Neuron (in vitro differentiated cells): Measurements from ENCODE around the gene PLEKHJ1.

Experiments used
- H2AFZ ChIP-seq: one replicate; pipeline ENCODE4 v1.6.1; 2013; ENCODE audit warnings: low read depth, mild to moderate bottlenecking, inconsistent platforms, low read length, moderate library complexity
- H3K27me3 ChIP-seq: one replicate; pipeline ENCODE4 v1.6.1; 2013; ENCODE audit warnings: low read length; ENCODE audit not compliant: insufficient read depth
- H3K36me3 ChIP-seq: one replicate; pipeline ENCODE4 v1.6.1; 2013; ENCODE audit warnings: low read length; ENCODE audit not compliant: insufficient read depth
- H3K4me1 ChIP-seq: one replicate; pipeline ENCODE4 v1.6.1; 2013; ENCODE audit warnings: low read length; ENCODE audit not compliant: insufficient read depth
- H3K4me3 ChIP-seq: 2 replicates; pipeline ENCODE4 v1.5.1; 2013; ENCODE audit warnings: mild to moderate bottlenecking, low read length, moderate library complexity
- H3K9me3 ChIP-seq: one replicate; pipeline ENCODE4 v1.6.1; 2013; ENCODE audit warnings: low read length

Gene PLEKHJ1

GRCh38 chr19:2223391-2223790, 12.7 kb downstream of the PLEKHJ1 start:
- Histone ChIP-seq H3K36me3 (peaks cover 70% of the 10 kb centered on the region), H3K4me1 (no peaks in the 10 kb centered on the region), H3K4me3 (no peak overlapping the region), H2AFZ (no peak overlapping the region), H3K9me3 (no peaks in the 10 kb centered on the region), H3K27me3 (no peaks in the 10 kb centered on the region)

GRCh38 chr19:2221918-2222317, 14.2 kb downstream of the PLEKHJ1 start:
- H2AFZ ChIP-seq: no peak overlapping the region
- no peak overlapping the region for H3K4me3 ChIP-seq
- no peaks in the 10 kb centered on the region for H3K27me3 ChIP-seq
- no peaks in the 10 kb centered on the region for H3K9me3 ChIP-seq
- H3K4me1 ChIP-seq: no peaks in the 10 kb centered on the region
- peaks cover 72% of the 10 kb centered on the region for H3K36me3 ChIP-seq

- Histone ChIP-seq H3K4me1 (no peaks in the 10 kb centered on the region), H2AFZ (no peak overlapping the region), H3K9me3 (no peaks in the 10 kb centered on the region), H3K27me3 (no peaks in the 10 kb centered on the region), H3K4me3 (no peak overlapping the region), H3K36me3 (peaks cover 72% of the 10 kb centered on the region)
Observed at GRCh38 chr19:2221250-2221831, 14.8 kb downstream of the PLEKHJ1 start.

- Histone ChIP-seq H3K27me3 (no peaks in the 10 kb centered on the region), H3K4me3 (no peak overlapping the region), H2AFZ (no peak overlapping the region), H3K9me3 (no peaks in the 10 kb centered on the region), H3K4me1 (no peaks in the 10 kb centered on the region), H3K36me3 (peaks cover 72% of the 10 kb centered on the region)
Observed at GRCh38 chr19:2219726-2220125, 16.4 kb downstream of the PLEKHJ1 start.

DNA sequence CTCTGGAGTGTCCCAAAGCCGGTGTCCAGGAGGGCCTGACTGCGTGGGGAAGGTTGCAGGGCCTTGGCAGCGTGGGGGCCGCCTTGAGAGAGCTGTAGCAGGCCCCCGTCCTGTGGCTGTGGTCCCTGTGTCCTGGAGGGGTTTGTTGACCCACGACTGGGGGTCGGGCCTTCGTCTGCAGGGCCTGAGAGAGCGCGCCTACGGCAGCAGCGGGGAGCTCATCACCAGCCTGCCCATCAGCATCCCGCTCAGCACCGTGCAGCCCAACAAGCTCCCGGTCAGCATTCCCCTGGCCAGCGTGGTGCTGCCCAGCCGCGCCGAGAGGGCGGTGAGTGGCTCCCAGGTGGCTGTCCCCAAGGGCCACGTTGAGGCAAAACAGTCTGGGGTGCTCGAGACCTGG, 18.5 kb downstream of the PLEKHJ1 start:
- Histone ChIP-seq H3K9me3 (no peaks in the 10 kb centered on the region), H3K36me3 (peaks cover 81% of the 10 kb centered on the region), H3K4me1 (no peaks in the 10 kb centered on the region), H3K27me3 (no peaks in the 10 kb centered on the region), H3K4me3 (no peak overlapping the region), H2AFZ (no peak overlapping the region)

GRCh38 chr19:2216361-2217225, 19.5 kb downstream of the PLEKHJ1 start:
- H3K4me3 ChIP-seq: no peak overlapping the region
- H3K9me3 ChIP-seq: no peaks in the 10 kb centered on the region
- no peak overlapping the region for H2AFZ ChIP-seq
- H3K27me3 ChIP-seq: no peaks in the 10 kb centered on the region
- no peaks in the 10 kb centered on the region for H3K4me1 ChIP-seq
- H3K36me3 ChIP-seq: peaks cover 82% of the 10 kb centered on the region

- Histone ChIP-seq H3K4me1 (no peaks in the 10 kb centered on the region), H3K36me3 (peaks cover 84% of the 10 kb centered on the region), H2AFZ (no peak overlapping the region), H3K9me3 (no peaks in the 10 kb centered on the region), H3K27me3 (no peaks in the 10 kb centered on the region), H3K4me3 (no peak overlapping the region)
Observed at GRCh38 chr19:2215281-2215751, 20.8 kb downstream of the PLEKHJ1 start.

DNA sequence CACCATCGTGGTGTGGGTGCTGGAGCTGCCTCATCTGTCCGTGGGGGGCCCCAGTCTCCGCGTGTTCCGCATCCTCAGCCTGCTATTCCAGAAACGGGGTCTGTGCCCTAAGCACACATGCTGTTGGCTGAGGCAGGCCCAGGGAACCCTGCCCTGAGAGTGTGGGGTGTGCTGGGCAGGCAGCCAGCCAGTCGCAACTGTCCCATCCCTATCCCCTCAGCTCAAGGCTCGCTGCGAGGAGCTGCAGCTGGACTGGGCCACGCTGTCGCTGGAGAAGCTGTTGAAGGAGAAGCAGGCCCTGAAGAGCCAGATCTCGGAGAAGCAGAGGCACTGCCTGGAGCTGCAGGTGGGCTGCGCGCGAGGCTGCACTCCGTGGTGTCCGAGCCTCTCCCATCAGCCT, 21.9 kb downstream of the PLEKHJ1 start:
- Histone ChIP-seq H3K36me3 (peaks cover 84% of the 10 kb centered on the region), H3K4me3 (no peak overlapping the region), H2AFZ (no peak overlapping the region), H3K9me3 (no peaks in the 10 kb centered on the region), H3K4me1 (no peaks in the 10 kb centered on the region), H3K27me3 (no peaks in the 10 kb centered on the region)

DNA sequence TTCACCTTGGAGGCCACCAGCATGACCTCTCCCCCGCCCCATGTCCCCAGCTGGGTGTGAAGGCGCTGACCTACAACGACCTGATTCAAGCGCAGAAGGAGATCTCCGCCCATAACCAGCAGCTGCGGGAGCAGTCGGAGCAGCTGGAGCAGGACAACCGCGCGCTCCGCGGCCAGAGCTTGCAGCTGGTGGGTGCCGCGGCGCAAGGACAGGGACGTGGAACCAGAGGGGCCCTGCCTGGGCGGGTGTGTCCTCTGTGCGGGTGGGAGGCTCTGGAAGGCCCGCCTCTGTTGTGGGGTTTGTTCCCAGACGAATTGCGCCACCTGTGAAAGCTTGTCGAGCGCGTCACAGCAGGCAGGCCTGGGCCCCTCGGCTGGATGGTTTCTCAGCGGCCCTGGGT, 22.3 kb downstream of the PLEKHJ1 start:
- Histone ChIP-seq H3K4me1 (no peaks in the 10 kb centered on the region), H3K27me3 (no peaks in the 10 kb centered on the region), H3K4me3 (no peak overlapping the region), H2AFZ (no peak overlapping the region), H3K36me3 (peaks cover 85% of the 10 kb centered on the region), H3K9me3 (no peaks in the 10 kb centered on the region)

GRCh38 chr19:2212861-2213711, 23.0 kb downstream of the PLEKHJ1 start:
- Histone ChIP-seq H3K4me3 (no peak overlapping the region), H3K36me3 (peaks cover 82% of the 10 kb centered on the region), H2AFZ (no peak overlapping the region), H3K9me3 (no peaks in the 10 kb centered on the region), H3K27me3 (no peaks in the 10 kb centered on the region), H3K4me1 (peaks cover 2% of the 10 kb centered on the region)

DNA sequence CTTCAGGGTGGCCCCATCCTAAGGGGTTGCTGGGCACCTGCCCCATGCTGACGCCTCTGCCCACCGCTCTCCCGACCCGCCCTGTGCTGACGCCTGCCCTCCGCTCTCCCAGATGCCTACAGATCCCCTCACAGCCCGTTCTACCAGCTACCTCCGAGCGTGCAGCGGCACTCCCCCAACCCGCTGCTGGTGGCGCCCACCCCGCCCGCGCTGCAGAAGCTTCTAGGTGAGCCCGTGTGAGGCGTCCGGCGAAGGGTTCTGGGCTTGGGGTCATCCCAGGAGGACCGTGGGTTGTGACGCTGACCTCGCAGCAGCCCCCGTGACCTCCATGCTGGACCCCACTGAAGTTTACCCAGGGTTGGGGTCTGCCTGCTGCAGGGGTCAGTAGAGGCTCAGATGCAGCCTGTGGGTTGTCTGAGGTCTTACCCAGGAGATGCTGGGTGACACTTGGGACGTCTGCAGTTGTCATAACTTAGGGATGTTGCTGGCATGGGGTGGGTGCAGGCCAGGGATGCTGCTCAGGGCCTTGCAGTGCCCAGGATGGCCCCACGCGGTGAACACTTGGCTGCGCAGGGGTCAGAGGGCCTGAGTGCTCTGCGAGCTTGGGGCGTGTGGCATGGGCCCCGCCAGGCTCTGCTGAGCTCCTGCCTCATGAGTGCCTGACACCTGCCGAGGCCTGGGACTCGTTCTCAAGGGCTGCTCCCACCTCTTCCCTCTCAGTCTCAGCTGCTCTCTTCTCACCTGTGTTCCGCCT, 25.0 kb downstream of the PLEKHJ1 start:
- H3K36me3 ChIP-seq: peaks cover 72% of the 10 kb centered on the region

GRCh38 chr19:2210206-2210605, 25.9 kb downstream of the PLEKHJ1 start:
- Histone ChIP-seq H3K27me3 (no peaks in the 10 kb centered on the region), H3K4me3 (no peak overlapping the region), H3K36me3 (peaks cover 64% of the 10 kb centered on the region), H3K9me3 (no peaks in the 10 kb centered on the region), H2AFZ (no peak overlapping the region), H3K4me1 (peaks cover 2% of the 10 kb centered on the region)

More for the DNA sequence above, 25.0 kb downstream of the PLEKHJ1 start:
- Histone ChIP-seq H2AFZ (no peak overlapping the region), H3K4me1 (peaks cover 2% of the 10 kb centered on the region), H3K9me3 (no peaks in the 10 kb centered on the region), H3K27me3 (no peaks in the 10 kb centered on the region), H3K4me3 (no peak overlapping the region)
